T-helper 2 cell treated with Interferon-gamma antibody and Interleukin-4, amounts not matched to agents 5 μg/mL and 100 μg/mL, for 36 hours (primary cell): ENCODE data around the gene MYLK2.
A peak's percentile ranks its signal among the peaks of the same experiment; 100 is the strongest.

Experiments
- DNase-seq: peaks from one replicate; pipeline ENCODE4 v3.0.0; 2021; ENCODE audit warnings: low spot score
- H3K27ac Mint-ChIP-seq: one replicate; pipeline ENCODE4 v1.8.0; 2021; ENCODE audit warnings: mild to moderate bottlenecking, mixed read lengths
- H3K27me3 Mint-ChIP-seq: one replicate; pipeline ENCODE4 v1.8.0; 2021; ENCODE audit warnings: low read depth, mixed read lengths
- H3K36me3 Mint-ChIP-seq: one replicate; pipeline ENCODE4 v1.8.0; 2021; ENCODE audit warnings: low read depth, mixed read lengths
- H3K4me1 Mint-ChIP-seq: one replicate; pipeline ENCODE4 v1.8.0; 2021; ENCODE audit warnings: low read depth, mixed read lengths
- H3K4me3 Mint-ChIP-seq: one replicate; pipeline ENCODE4 v1.8.0; 2022; ENCODE audit warnings: mild to moderate bottlenecking, moderate library complexity, mixed read lengths
- H3K9me3 Mint-ChIP-seq: one replicate; pipeline ENCODE4 v1.8.0; 2021; ENCODE audit warnings: mixed read lengths

Gene MYLK2

DNA sequence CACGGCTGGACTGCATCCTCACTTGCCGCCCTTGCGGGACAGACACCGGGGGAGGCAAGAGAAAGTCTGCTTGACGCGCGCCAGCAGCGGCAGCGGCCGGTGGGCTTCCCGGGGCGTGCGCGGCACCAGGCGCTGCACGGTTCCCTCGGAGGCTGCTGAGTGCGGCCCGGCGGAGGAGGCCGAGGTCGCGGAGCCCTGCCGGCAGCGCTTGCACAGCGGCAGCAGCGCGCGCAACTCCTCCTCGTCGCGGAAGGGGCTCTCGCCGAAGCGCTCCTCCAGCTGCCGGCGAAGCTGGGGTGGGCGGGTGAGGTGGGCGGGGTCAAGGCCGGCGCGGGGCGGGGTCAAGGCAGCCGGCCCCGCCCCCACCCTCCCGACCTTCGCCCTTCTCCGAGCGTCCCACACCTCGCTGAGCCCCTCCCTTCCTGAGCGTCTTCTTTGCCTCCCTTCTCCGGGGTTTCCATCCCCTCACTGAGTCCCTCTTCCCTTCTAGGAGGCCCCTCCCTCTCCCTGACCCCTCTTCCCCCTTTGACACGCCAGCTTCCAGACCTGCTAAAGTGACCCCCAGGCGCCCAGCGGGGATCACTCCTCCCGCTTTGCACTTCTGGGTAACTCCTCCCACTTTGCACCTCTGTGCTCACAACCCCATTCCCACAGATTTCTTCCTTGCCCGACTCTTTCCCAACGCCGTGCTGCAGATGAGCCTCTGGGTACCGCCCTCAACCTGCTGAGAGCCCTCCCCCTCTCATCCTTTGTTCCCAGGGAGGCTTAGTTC is 42.4 kb downstream of the MYLK2 start:
- Mint-ChIP-seq H3K27me3 (peaks cover 42% of the 10 kb centered on the region), H3K9me3 (no peaks in the 10 kb centered on the region), H3K4me1 (peaks cover 5% of the 10 kb centered on the region), H3K27ac (no peak overlapping the region), H3K4me3 (peak overlapping the region; percentile 77), H3K36me3 (no peaks in the 10 kb centered on the region)
- peak; percentile 59 for DNase-seq

GRCh38 chr20:31862157-31862470 is 43.0 kb downstream of the MYLK2 start:
- Mint-ChIP-seq H3K9me3 (no peaks in the 10 kb centered on the region), H3K4me1 (peaks cover 5% of the 10 kb centered on the region), H3K4me3 (peak overlapping the region; percentile 77), H3K27me3 (peaks cover 46% of the 10 kb centered on the region), H3K36me3 (no peaks in the 10 kb centered on the region), H3K27ac (no peak overlapping the region)
- no peak for DNase-seq

DNA sequence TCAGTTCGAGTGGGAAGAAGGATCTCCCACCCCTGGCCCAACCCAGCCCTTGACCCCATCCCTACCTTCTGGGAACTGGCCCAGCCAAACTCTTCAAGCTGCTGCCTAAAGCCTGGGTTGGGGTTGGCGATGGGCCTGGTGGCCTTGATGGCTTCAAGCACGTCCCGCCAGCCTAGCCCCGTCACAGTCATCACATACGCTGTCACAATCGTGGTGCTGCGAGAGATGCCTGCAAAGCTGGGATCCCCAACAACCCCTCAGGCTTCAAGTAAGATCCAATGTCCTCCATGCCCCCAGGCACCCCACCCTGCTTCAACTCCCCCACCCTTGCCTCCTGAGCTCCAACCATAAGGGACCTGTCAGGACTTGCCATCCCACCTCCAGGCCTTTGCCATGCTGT is 43.4 kb downstream of the MYLK2 start:
- no peak overlapping the region for H3K4me3 Mint-ChIP-seq
- no peaks in the 10 kb centered on the region for H3K9me3 Mint-ChIP-seq
- H3K27me3 Mint-ChIP-seq: peaks cover 46% of the 10 kb centered on the region
- DNase-seq: no peak
- H3K27ac Mint-ChIP-seq: no peak overlapping the region
- peaks cover 5% of the 10 kb centered on the region for H3K4me1 Mint-ChIP-seq
- no peaks in the 10 kb centered on the region for H3K36me3 Mint-ChIP-seq

DNA sequence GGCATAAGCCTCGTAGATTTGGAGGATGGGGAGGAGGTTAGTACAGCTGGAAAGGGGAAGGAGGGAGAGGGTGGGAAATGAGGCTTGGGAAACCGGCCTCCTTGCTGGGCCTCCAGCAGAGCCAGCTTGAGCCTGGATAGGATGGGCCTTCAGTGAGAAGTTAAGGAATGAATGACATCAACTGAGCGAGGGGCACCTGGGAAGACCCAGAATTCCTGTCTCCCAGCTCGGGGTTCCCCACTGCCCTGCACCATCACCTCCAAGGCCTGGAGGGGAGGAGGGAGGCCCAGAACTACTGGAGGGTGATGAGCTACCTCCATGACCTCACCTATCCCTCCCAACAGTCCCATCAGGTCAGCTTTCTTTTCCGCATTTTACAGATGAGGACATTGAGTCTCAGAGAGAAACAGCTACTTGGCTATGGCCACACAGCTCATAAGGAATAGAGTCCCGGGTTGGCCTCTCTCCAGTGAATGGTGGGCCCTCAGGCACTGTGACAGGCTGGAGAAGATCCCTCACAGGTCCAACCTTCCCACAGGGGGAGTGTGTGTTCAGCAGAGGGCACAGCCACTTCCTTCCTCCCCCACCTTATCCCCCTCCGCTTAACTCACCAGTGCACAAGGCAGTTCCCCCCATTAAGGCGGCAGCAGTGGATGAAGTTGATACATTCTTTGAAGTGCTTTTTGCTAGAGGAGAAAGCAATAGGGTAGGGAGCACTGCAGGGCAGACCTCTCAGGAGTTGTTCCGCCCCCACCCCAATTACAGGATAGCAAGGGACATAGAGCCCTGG is 44.3 kb downstream of the MYLK2 start:
- H3K27me3 Mint-ChIP-seq: peaks cover 43% of the 10 kb centered on the region
- peaks cover 5% of the 10 kb centered on the region for H3K4me1 Mint-ChIP-seq
- no peaks in the 10 kb centered on the region for H3K36me3 Mint-ChIP-seq
- H3K27ac Mint-ChIP-seq: no peak overlapping the region
- H3K9me3 Mint-ChIP-seq: no peaks in the 10 kb centered on the region
- DNase-seq: no peak
- H3K4me3 Mint-ChIP-seq: no peak overlapping the region

DNA sequence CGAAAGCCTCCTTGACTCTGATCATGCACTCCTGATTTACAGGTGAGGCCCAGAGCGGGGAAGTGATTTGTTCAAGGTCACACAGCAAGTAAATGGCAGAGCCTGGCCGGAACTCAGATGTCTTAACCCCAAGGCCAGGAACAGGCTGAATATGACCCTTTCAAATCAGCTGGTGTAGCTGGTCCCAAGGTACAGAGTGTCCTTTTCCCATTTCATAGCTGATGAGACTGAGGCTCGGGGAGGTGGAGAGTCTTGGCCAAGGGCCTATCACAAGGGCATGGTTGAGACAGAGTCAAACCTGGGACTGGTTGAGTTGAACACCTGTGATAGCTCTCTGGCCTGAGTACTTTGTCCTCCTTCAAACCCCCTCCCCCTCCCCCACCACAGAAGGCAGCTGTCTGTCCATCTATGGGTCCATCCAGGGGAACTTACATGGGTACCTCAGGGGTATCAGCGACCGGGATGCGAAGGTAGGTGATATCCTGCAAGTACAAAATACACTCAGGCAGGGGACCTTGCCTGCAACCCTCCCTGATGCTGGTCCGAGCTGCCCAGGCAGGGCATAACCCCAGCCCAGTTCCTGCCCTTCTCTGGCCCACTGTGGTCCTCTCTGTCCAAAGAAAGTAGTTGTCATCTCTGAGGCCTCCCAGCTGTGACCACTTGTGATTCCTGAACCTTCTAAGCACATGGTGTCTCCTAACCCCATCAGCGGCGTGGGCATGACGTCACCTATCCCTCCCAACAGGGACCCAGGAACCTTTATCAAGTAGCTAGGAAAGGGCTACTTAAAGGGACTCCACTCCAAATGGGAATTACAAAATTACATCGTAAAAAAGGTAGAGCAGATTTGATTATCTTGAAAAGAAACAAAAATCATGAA is 45.6 kb downstream of the MYLK2 start:
- no peak overlapping the region for H3K4me3 Mint-ChIP-seq
- H3K9me3 Mint-ChIP-seq: no peaks in the 10 kb centered on the region
- no peaks in the 10 kb centered on the region for H3K36me3 Mint-ChIP-seq
- H3K27ac Mint-ChIP-seq: no peak overlapping the region
- peaks cover 45% of the 10 kb centered on the region for H3K27me3 Mint-ChIP-seq
- DNase-seq: no peak
- H3K4me1 Mint-ChIP-seq: peaks cover 7% of the 10 kb centered on the region

DNA sequence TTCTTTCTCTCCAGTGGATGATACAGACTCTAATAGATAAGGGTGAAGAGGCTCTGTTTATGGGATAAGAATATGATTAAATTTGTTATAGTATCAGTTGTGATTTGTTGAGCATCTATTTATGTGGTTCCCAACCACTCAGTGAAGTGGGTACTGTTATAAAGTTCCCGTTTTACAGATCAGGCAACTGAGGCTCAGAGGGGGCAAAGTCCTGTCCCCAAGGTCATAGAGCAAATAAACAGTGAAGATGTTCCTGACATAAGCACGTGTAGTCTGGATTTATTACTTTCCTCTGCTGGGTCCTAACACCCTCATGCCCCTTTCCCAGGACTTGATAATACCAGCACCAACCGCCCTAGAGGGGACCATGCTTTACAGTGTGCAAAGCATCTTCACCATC is 47.1 kb downstream of the MYLK2 start:
- Mint-ChIP-seq H3K9me3 (no peaks in the 10 kb centered on the region), H3K4me1 (peaks cover 13% of the 10 kb centered on the region), H3K36me3 (no peaks in the 10 kb centered on the region), H3K27ac (no peak overlapping the region), H3K27me3 (peaks cover 43% of the 10 kb centered on the region), H3K4me3 (no peak overlapping the region)
- no peak for DNase-seq

- DNase-seq: no peak
- Mint-ChIP-seq H3K4me1 (peaks cover 8% of the 10 kb centered on the region), H3K4me3 (no peak overlapping the region), H3K36me3 (no peaks in the 10 kb centered on the region), H3K9me3 (no peaks in the 10 kb centered on the region), H3K27ac (no peak overlapping the region), H3K27me3 (peaks cover 48% of the 10 kb centered on the region)
These were observed 49.9 kb downstream of the MYLK2 start for GRCh38 chr20:31868853-31869672.

DNA sequence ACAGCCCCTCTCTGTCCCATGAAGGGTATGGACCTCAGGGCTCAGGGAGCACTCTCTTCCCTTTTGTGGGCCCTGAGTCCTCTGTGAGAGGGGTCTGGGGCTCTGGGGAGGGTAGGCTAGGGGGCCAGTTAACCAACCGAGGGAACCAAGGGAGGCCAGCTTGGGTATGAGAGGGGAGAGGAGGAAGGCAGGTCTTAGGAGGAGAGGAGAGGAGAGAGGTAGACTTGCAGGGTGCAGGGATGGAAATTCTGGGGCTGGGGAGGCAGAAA is 50.5 kb downstream of the MYLK2 start:
- Mint-ChIP-seq H3K36me3 (no peaks in the 10 kb centered on the region), H3K9me3 (no peaks in the 10 kb centered on the region), H3K27ac (no peak overlapping the region), H3K4me3 (peak overlapping the region; percentile 74), H3K27me3 (peaks cover 52% of the 10 kb centered on the region), H3K4me1 (peaks cover 8% of the 10 kb centered on the region)
- DNase-seq: no peak

DNA sequence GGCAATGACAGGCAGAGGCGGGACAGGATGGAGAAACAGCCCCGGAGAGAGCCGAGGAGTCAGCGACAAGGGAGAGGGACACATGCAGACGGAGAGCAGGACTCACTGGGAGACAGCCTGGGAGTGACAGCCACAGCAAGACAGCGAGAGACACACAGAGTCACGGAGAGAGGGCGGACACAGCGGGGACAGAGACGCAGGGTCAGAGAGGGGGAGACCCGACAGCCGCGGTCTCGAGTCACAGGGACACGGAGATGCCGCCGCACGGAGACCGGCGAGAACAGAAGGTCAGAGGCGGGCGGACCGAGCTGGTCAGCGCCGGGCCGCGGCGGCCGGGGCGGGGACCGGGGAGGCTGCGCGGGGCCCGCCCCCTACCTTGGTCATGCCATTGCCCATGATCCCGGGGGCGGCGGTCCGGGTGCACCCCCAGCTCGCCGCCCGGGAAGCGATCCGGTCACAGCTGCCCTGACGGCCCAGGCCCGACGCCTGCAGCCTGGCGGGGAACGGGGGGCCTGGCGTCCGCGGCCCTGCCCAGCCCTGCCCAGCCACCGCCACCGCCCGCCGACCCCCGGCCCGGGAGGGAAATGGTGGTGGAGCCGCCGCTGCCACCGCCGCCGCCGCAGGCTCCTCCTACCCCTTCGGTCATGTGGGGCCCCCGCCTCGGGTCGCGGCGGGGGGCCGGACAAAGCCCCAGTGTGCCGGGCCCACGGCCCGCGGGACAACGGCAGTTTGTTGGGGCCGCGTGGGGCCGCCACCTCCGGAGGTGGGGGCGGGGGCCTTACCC is 51.0 kb downstream of the MYLK2 start, which contains the start of the genes DUSP15 and TTLL9:
DUSP15 (minus strand) TSS at position 586 of the 784 bp plus-strand sequence; CDS start at position 396, 190 bp downstream.
TTLL9 (plus strand) TSS at position 693 of the 784 bp plus-strand sequence. CDS start 493 bp downstream, outside the sequence.
- Mint-ChIP-seq H3K27ac (no peak within 1 kb of the TSS), H3K36me3 (no peaks in the 10 kb centered on the region), H3K27me3 (peaks cover 56% of the 10 kb centered on the region), H3K4me3 (peak within 1 kb of the TSS; percentile 74), H3K4me1 (peaks cover 8% of the 10 kb centered on the region), H3K9me3 (no peaks in the 10 kb centered on the region)
- DNase-seq: no peak

DNA sequence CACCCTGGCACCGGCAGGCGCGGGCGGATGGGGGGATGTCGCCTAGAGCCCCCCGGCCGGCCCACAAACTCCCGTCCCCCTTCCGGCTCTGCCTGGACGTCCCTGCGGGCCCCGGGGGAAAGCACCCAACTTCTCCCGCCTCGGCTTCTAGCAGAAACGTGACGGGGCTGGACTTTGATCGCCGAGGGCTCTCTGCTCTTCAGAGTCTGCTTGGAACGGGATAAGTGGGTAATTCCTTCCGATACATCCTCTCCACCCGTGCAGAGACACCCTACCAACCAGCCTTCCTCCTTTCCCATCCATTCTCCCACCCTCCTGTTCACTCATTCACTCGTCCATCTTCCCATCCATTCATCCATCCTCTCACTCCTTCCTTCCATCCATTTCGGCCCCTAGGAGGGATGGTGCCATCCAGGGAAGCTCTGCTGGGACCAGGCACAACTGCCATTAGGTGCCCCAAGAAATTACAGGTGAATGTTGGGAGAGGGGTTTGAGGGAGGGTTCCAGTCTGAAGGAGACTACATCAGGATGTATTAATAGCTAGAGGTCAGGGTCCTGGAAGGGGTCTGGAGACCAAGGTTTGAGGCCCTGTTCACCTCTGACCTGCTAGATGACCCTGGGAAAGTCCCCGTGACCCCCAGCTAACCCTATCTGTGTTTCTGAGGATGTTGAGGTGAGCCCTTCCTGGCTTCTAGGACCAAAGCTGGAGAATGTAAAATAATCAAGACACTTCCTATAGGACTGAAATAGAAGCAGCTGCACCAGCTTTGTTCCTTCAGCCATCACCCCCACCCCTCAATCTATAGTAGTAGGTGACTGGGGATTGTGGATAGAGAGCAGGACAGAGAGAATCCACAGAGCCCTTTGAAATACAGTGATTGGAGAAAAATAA is 51.8 kb downstream of the MYLK2 start:
- no peaks in the 10 kb centered on the region for H3K36me3 Mint-ChIP-seq
- H3K4me3 Mint-ChIP-seq: peak overlapping the region; percentile 68
- peaks cover 60% of the 10 kb centered on the region for H3K27me3 Mint-ChIP-seq
- no peaks in the 10 kb centered on the region for H3K9me3 Mint-ChIP-seq
- DNase-seq: no peak
- H3K27ac Mint-ChIP-seq: no peak overlapping the region
- peaks cover 8% of the 10 kb centered on the region for H3K4me1 Mint-ChIP-seq

GRCh38 chr20:31871618-31871954 is 52.4 kb downstream of the MYLK2 start:
- Mint-ChIP-seq H3K4me3 (no peak overlapping the region), H3K27ac (no peak overlapping the region), H3K4me1 (peaks cover 8% of the 10 kb centered on the region), H3K36me3 (no peaks in the 10 kb centered on the region), H3K27me3 (peaks cover 67% of the 10 kb centered on the region), H3K9me3 (no peaks in the 10 kb centered on the region)
- DNase-seq: no peak

GRCh38 chr20:31872406-31872805 is 53.2 kb downstream of the MYLK2 start:
- H3K27me3 Mint-ChIP-seq: peaks cover 62% of the 10 kb centered on the region
- H3K36me3 Mint-ChIP-seq: no peaks in the 10 kb centered on the region
- H3K4me3 Mint-ChIP-seq: no peak overlapping the region
- H3K27ac Mint-ChIP-seq: peak overlapping the region; percentile 13
- no peak for DNase-seq
- H3K4me1 Mint-ChIP-seq: peaks cover 8% of the 10 kb centered on the region
- H3K9me3 Mint-ChIP-seq: no peaks in the 10 kb centered on the region
